BJ (cell line): Measurements from ENCODE around the gene FRMPD2. TPM values are rescaled to one million over a fixed set of nuclear protein-coding genes. Genes with fewer than 3 reads are reported as not detected.

Experiments used
- CTCF ChIA-PET: fragments of 350-600 bp; formaldehyde crosslinking; extraction: SDS; loops from one replicate; lab custom pipeline; 2021; ENCODE audit warnings: antibody characterized with exemption, inconsistent platforms; lab: Yijun Ruan, JAX
- POLR2A ChIA-PET: fragments of 300-600 bp; sonication (Branson Sonifier 250); formaldehyde crosslinking; extraction: SDS; loops from one replicate; lab custom pipeline; 2021; ENCODE audit warnings: antibody characterized with exemption; lab: Charles Lee
- DNase-seq: peaks from one replicate; pipeline ENCODE4 v3.0.0-alpha.2; 2011; ENCODE audit warnings: low read depth
- H3K27me3 ChIP-seq: 2 replicates; pipeline ENCODE4 v1.6.0; 2011; ENCODE audit warnings: low read length; ENCODE audit not compliant: control insufficient read depth, insufficient read depth
- H3K36me3 ChIP-seq: 2 replicates; pipeline ENCODE4 v1.5.1; 2011; ENCODE audit warnings: low read length; ENCODE audit not compliant: control insufficient read depth, insufficient read depth
- H3K4me3 ChIP-seq: 2 replicates; pipeline ENCODE4 v1.5.1; 2011; ENCODE audit warnings: low read depth, mild to moderate bottlenecking, control low read depth, low read length
- CTCF ChIP-seq: IDR thresholded peaks from 2 replicates; pipeline ENCODE4 v1.5.1; 2011; ENCODE audit warnings: low read depth, mild to moderate bottlenecking, control low read depth, inconsistent platforms, low read length, moderate library complexity; ENCODE audit not compliant: insufficient read depth
- polyA plus RNA-seq: library from polyadenylated mRNA; depleted of rRNA; stranded (reverse); fragments of >200 nt; gene quantifications from 2 replicates; pipeline ENCODE4 v1.2.3, GENCODE V29; 2011

FRMPD2 gene
- polyA plus RNA-seq, 1 experiment, result not detected

- no peak for TF ChIP-seq CTCF
- ChIA-PET CTCF (interaction anchor here (1.4 kb wide), 1 partner anchor 9 kb away, joined by 4 read pairs; no protein-coding TSS in a partner anchor), POLR2A (no interaction called here)
- no peaks in the 10 kb centered on the region for H3K36me3 ChIP-seq
- no peak for DNase-seq
- H3K27me3 ChIP-seq, result no peaks in the 10 kb centered on the region; the same call in 1 of the 2 replicates
- H3K4me3 ChIP-seq, result no peak overlapping the region
These were observed 22.8 kb downstream of the FRMPD2 start for GRCh38 chr10:48251525-48252353.

- no peaks in the 10 kb centered on the region for H3K36me3 ChIP-seq
- H3K27me3 ChIP-seq, result no peaks in the 10 kb centered on the region; the same call in 1 of the 2 replicates
- CTCF ChIA-PET, result interaction anchor here (1.1 to 1.4 kb wide), 2 partner anchors 10 to 30 kb away, joined by 3 to 4 read pairs; no protein-coding TSS in a partner anchor
- H3K4me3 ChIP-seq, result no peak overlapping the region
- POLR2A ChIA-PET, result no interaction called here
- DNase-seq, result no peak
- no peak for TF ChIP-seq CTCF
These were observed 23.4 kb downstream of the FRMPD2 start for GRCh38 chr10:48251152-48251524.

GRCh38 chr10:48249763-48250351, 24.6 kb downstream of the FRMPD2 start:
- DNase-seq, result no peak
- ChIA-PET CTCF (interaction anchor here (1.3 kb wide), 1 partner anchor 41 kb away, joined by 3 read pairs; no protein-coding TSS in a partner anchor), POLR2A (no interaction called here)
- TF ChIP-seq CTCF, result no peak
- Histone ChIP-seq H3K36me3 (no peaks in the 10 kb centered on the region), H3K27me3 (peaks cover under 1% of the 10 kb centered on the region; the same call in 1 of the 2 replicates), H3K4me3 (no peak overlapping the region)

- no peak for DNase-seq
- Histone ChIP-seq H3K36me3 (no peaks in the 10 kb centered on the region), H3K27me3 (peaks cover 2% of the 10 kb centered on the region; the same call in 1 of the 2 replicates), H3K4me3 (no peak overlapping the region)
- no peak for TF ChIP-seq CTCF
- CTCF ChIA-PET, result interaction anchor here (1.3 to 1.7 kb wide), 2 partner anchors 39 to 42 kb away, joined by 3 read pairs; no protein-coding TSS in a partner anchor
- POLR2A ChIA-PET, result no interaction called here
These were observed 25.3 kb downstream of the FRMPD2 start for GRCh38 chr10:48249004-48249762.
